Panc1 (cell line): ENCODE results near the gene CSF1R.

Source experiments
- CTCF ChIP-seq: fragments of 450-650 bp; IDR thresholded peaks from 2 replicates; pipeline ENCODE4 v1.5.1; 2017; ENCODE audit warnings: mild to moderate bottlenecking
- POLR2AphosphoS5 ChIP-seq: IDR thresholded peaks from 2 replicates; pipeline ENCODE4 v1.6.1; 2012; ENCODE audit warnings: mild to moderate bottlenecking, low read depth, low read length, moderate library complexity
- TCF7L2 ChIP-seq: IDR thresholded peaks from 2 replicates; pipeline ENCODE4 v1.6.1; 2011; ENCODE audit warnings: mild to moderate bottlenecking, low read depth, low read length, inconsistent platforms

GRCh38 chr5:150125334-150125733 is 39.0 kb upstream of the CSF1R start:
- no peak for TF ChIP-seq TCF7L2
- no peak for TF ChIP-seq CTCF
- no peak for TF ChIP-seq POLR2AphosphoS5
